ENCODE measurements around the gene SMIM12. TPM values are rescaled to one million over a fixed set of nuclear protein-coding genes. Genes with fewer than 3 reads are reported as not detected.

The SMIM12 gene
- total RNA-seq, 2 experiments from 2014 or later, result 67.4 to 68.1 TPM

DNA sequence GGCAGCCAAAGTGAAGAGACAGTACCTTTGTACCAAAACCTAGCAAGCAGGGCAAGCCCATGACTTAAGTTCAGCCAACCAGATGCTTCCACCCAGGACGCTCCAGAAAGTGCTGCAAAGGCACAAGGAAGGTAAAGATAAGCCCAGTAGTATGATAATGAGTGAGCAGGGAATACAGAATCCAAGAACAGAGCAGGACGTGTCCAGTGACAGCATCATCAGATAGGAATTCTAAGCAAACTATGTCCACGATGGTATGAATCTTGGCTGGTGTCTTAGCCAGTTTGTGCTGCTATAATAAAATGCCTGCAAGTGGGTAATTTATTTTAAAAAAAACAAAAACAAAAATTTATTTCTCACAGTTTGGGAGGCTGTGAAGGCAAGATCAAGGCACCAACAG, 53.2 kb downstream of the SMIM12 start:
- peaks cover 6% of the 10 kb centered on the region for H3K9me3 Mint-ChIP-seq
- H3K36me3 Mint-ChIP-seq, result peaks cover 9% of the 10 kb centered on the region

DNA sequence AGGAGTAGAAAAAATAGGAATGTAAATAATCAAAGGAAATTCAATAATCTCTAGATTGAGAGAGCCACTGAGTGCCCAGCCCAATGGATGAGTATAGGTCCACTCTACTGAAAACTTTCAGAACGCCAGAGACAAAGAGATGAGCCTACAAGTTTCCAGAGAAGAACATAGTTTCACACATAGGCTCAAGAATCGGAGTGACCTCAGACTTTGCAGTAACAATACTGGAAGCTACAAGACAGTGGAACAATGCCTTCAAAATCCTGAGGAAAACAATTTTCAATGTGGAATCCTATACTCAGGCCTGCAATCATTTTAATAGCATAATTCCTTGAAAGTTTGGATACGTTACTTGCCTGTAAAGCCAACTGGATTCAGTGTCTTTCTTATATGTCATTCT, 55.8 kb downstream of the SMIM12 start:
- peaks cover 3% of the 10 kb centered on the region for H3K9me3 Mint-ChIP-seq
- H3K27me3 Mint-ChIP-seq, result no peaks in the 10 kb centered on the region
- no peak overlapping the region for H3K4me3 Mint-ChIP-seq
- H3K4me1 Mint-ChIP-seq, result peaks cover 8% of the 10 kb centered on the region
- no peak for DNase-seq
- H3K27ac Mint-ChIP-seq, result no peak overlapping the region
- H3K36me3 Mint-ChIP-seq, result peaks cover 3% of the 10 kb centered on the region

More for the DNA sequence above, 53.2 kb downstream of the SMIM12 start:
- no peaks in the 10 kb centered on the region for H3K4me1 Mint-ChIP-seq
- no peak overlapping the region for H3K4me3 Mint-ChIP-seq
- no peaks in the 10 kb centered on the region for H3K27me3 Mint-ChIP-seq
- no peak overlapping the region for H3K27ac Mint-ChIP-seq
- no peak for DNase-seq

Other genes starting within 250 kb of the SMIM12 start
- gene GJB5, start 104.7 kb downstream of the SMIM12 start, total RNA-seq, result not detected
- not detected for gene GJB4, start 100.0 kb downstream of the SMIM12 start, total RNA-seq
- gene GJB3, start 78.5 kb downstream of the SMIM12 start, total RNA-seq, result not detected
- gene GJA4, start 66.8 kb downstream of the SMIM12 start, total RNA-seq, result not detected
- under 1 TPM; 0.74 to 0.91 TPM for gene DLGAP3, start 69.9 kb upstream of the SMIM12 start, total RNA-seq
- 10 to 100 TPM; 18.4 to 19.2 TPM for gene TMEM35B, start 125.6 kb upstream of the SMIM12 start, total RNA-seq
- gene ZMYM6, start 172.2 kb upstream of the SMIM12 start, total RNA-seq, result 10 to 100 TPM; 12.3 to 17.2 TPM
- 1 to 10 TPM; 3.9 to 6.1 TPM for gene ZMYM1, start 219.6 kb upstream of the SMIM12 start, total RNA-seq